GM18858 (cell line): ENCODE results near the gene OLFM2.
"Not testable (repeated sequence)": the region's sequence is repeated elsewhere in the genome, so short reads cannot be mapped to it uniquely, and the experiment has no call there.

Source experiments
- ATAC-seq: cut with Tn5 transposase; IDR thresholded peaks from one replicate; pipeline ENCODE4 v1.9.1; 2021; ENCODE audit not compliant: unreplicated experiment

OLFM2 gene

DNA sequence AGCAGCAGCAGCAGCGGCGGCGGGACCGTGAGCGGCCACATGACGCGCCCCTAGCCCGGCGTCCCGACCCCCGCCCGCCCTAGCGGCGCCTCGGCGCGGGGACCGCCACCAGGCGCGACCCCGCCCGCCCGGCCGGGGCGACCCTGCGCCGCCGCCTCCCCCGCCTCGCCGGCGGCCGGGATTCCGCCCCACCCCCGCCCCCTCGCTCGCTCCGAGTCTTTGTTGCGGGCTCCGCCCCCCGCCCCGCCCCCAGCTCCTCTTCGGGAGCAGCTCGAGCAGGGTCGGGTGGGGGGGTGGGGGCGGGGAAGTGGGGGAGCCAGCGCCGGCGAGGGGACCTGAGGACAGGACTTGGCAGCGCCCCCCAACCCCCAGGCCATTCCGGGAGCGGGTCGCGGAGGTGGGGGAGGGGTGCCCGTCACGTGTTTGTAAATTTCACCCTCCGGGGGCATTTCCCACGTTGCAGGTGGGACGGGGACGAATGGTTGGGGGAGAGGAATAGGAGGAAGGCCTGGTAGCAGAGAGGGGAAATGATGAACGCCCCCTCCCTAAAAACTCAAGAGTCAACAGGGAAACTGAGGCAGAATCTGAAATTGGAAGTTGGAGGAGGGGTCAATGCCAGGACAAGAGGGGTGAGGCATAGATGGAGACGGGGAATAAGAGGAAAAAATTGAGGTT, at the start of gene OLFM2:
OLFM2 (minus strand) TSS at position 190 of the 675 bp plus-strand sequence; CDS start at position 41, 149 bp downstream.
- no peak for ATAC-seq

DNA sequence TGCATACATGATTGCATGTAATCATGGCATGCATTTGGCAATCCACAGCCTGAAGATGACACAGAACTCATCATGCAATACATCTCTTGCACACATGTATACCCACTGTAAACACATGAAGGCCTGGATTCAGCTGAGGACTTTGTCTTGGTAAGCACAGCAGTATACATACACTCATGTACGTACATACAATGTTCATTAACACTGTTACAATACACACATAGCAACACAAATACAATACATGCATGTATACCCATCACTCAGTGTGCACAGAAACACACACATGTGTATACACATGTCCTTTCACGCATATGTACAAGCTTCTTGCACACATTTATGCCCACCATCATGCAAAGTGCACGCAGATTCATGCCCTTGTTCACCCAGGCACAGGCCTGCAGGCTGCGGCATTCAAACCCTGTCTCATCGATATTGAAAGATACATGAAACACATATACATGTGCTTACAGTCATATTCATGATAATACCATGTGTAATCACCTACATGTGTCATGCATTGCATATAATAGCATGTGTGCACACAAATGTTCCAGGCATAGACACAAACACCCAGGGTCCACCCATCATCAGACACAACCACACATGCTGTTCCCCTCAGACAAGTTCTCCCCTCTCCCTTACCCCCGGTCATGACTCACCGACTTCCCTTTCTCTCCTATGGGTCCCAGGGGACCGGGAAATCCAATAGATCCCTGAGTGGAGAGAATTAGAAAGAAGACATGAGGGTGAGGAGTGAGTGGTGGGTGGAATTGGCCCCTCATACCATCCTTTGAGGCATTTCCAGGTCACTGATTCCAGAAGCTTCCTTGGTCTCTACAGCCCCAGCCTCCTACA, 45.3 kb upstream of the OLFM2 start:
- no peak for ATAC-seq

DNA sequence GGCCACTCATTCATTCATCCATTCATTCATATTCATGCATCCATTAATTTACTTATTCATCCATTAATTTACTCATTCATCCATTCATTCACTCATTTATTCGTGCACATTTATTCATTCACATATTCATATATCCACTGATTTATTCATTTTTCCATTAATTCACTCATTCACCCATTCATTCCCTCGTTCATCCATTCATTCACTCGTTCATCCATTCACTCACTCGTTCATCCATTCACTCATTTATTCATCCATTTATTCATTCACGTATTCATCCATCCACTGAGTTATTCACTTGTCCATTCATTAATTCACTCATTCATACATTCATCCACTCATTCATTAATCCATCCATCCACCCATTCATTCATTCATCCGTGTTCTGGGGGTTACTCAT, 35.8 kb upstream of the OLFM2 start:
- no peak for ATAC-seq

DNA sequence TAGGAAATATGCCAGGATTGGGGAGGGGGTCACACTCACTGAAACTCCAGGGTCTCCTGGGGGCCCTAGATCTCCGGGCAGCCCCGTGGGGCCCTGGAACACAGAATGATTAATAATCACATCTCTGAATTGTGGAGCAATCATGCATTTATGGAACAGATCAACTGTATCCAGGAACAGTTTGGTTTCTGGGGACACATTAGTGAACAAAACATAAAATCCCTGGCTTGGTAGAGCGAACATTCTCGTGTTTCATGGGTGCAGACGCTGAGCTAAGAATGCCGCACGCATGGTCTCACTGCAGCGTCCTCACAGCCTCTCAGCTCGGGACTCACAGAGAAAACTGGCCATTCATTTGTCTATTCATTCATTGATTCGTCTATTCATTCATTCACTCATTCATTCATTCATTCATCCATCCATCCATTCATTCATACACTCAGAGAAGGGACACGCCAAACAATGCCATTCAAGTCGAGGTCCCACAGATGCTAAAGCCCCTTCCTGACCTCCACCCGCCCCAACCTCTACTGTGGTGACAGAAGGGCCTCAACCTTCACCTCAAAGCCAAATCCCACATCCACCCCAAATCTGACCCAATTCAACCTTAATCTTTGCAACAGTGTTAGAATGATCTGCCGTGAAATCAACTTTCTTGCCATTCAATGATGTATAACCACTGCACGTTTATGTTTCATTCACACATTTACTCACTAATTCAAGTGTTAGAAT, 35.0 kb upstream of the OLFM2 start:
- no peak for ATAC-seq

DNA sequence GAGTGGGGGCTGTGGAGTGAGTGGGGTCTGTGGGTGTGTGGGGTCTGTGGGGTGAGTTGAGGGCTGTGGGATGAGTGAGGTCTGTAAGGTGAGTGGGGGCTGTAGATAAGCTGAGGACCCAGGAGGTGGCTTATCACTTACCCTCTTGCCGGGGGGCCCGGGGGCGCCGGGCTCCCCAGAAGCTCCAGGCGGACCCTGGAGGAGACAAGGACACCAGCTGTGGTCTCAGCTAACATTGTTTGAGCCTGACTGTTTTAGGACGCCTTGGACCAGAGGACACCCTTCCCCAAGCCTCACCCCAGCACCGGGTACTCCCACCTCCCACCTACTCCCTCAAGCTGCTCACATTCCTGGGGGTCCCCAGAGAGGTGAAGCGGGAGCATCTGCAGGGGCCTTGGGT, 34.2 kb upstream of the OLFM2 start:
- ATAC-seq = no peak

DNA sequence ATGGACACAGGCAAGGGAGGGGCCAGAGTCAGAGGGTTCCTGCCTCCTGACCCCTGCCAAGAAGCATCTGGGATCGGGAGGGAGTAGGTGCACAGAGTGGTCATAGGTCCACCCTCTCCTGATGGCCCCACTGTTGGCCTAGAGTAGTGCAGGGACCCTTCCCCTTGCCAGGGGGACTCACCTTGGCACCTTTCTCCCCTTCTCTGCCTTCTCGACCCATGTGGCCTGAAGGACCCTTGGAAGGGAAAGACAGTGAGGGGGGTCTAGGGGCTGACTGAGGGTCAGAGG, 33.3 kb upstream of the OLFM2 start:
- no peak for ATAC-seq

DNA sequence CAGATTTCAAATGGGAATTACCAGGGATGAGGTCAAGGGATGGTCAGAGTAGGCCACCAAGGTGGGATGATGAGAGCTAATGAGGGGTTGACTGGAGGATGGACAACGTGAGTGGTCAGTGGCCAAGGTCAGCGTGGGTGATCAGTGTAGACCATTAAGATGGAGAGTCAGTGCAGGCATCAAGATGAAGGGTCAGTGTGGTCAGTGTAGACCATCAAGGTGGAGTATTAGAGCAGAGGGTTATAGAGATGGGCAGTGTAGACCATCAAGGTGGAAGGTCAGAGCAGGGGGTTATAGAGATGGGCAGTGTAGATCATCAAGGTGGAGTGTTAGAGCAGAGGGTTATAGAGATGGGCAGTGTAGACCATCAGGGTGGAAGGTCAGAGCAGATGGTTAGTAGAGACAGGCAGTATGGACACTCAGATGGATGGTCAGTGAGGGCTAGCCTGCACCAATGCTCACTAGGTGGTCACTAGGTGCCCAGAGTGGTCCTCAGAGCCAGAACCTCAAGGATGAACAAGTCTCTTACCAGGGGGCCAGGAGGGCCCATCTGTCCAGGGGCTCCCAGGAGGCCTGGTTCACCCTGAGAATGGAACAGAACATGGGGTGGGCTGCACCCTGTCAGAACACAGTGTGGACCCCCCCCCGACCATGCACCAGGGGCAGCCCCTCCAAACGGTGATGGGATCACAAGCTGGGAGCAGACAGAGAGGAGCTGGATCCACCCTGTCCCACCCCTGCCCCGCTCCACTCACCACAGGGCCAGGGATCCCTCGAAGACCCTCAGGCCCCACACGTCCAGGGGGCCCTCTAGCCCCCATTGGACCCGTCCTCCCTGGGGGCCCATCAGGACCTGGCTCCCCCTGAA, 32.7 kb upstream of the OLFM2 start:
- ATAC-seq = no peak

DNA sequence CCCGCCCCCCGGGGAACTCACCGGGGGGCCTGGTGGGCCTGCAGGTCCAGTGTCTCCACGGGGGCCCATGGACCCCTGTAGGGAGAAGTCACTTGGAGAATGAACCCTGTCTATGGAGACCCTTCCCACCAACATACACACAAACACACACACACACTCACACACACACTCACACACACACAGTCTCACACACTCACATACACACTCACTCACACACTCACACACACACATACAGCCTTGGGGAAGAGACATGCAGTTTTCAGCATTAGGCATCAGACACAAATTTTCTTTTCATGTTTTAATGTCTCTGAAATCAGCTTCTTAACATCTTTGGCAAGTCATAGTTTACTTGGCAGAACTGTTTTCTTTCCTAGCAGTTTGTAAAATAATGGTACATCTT, 31.0 kb upstream of the OLFM2 start:
- no peak for ATAC-seq

DNA sequence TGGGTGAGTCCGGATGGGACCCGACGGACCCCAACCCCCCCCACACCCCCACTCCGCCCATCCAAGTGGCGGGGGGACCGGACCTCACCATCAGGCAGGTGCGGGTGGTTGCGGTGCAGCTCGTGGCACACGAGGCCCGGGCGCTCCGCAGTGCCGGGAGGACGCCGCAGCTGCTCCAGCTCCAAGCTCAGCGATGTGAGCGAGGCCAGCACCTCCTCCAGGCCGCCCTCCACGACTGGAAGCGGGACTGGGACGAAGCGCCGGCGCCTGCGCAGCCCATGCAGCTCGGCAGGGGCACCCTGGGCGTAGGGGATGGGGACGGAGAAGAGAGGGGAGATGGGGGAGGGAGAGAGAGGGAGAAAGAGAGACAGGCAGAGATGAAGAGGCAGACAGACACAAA, 30.1 kb upstream of the OLFM2 start:
- no peak for ATAC-seq

DNA sequence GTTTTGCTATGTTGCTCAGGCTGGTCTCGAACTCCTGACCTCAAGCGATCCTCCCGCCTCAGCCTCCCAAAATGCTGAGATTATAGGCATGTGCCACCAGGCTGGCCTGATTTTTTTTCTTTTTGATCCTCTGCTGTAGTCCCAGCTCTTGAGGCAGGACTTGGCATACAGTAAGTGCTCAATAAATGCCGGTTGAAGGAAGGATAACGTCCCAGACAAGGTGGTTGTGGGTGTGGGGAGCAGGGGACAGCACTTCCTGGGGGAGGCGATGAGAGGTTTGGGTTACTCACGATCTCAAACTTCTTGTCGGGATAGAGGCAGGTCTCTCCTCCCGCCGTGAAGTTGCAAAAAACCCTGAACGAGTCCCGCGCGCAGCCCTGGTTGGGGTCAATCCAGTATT, 29.7 kb upstream of the OLFM2 start:
- no peak for ATAC-seq

DNA sequence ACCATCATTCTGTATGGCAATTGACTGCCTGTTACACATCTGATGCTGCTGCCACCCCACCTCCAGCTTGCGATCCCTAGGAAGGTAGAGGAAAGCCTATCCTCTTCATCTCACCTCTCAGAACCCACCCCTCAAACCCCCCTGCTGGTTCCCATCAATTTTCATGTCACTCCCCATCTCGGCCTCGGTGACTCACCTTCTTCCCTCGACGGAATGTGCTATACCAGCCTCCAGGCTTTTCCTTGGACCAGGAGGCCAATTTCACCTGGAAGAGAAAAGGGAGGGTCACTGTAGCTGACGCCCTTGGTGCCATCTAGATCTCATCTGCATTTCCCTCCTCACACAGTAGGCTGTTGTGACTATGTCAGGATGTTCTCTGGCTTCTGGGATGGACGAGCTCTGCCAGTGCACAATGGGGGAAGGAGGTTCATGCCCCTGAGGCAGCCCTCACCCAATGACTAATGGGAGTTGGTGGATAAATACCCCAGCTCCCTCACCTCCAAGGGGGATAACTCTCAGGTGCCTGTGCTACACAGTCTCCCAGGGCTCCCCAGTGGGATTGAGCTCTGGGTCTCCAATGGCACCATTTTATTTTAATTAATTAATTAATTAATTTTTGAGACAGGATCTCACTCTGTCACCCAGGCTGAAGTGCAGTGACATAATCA, 26.4 kb upstream of the OLFM2 start:
- ATAC-seq = no peak

DNA sequence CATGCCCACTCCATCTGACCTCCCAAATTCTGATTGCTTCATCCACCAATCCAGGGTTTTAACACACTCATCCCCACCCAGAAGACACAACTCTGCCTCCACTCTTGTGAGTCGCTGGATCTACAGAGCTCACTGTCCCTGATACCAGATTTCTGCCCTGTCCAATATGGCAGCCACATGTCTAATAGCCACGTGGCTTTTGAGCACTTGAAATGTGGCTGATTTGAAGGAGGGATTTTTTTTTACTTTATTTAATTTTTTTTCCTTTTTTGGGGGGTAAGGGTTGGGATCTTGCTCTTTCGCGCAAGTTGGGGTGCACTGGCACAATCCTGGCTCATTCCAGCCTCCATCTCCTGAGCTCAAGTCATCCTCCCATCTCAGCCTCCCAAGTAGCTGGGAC, 24.8 kb upstream of the OLFM2 start:
- no peak for ATAC-seq

DNA sequence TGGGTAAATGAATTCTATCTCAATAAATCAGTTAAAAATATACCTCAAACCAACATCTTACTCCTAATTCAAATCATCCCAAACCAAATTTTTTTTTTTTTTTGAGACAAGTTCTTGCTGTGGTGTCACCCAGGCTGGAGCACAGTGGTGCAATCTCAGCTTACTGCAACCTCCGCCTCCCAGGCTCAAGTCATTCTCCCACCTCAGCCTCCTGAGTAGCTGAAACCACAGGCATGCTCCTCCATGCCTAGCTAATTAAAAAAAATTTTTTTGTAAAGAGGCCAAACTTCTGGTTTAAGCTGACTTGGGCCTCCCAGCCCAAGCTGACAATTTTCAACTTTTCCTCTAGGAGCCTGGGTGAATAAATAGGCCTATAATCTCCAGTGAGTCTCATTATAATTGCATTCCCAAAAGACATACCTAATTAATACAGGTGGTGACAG, 22.1 kb upstream of the OLFM2 start:
- ATAC-seq = no peak

DNA sequence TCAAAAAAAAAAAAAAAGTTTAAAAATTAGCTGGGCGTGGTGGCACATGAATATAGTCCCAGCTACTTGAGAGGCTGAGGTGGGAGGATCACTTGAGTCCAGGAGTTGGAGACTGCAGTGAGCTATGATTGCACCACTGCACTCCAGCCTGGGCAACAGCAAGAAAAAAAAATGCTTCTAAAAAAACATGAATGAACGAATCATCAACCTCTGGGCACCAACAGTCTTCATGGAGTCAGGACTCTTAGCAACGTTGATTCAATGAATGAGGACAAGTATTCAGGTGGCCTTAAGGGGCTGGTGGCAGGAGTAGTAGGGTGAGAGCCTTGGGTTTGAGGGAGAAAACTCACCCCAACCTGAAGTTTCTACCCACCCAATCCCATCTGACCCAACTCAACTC, 20.6 kb upstream of the OLFM2 start:
- no peak for ATAC-seq

DNA sequence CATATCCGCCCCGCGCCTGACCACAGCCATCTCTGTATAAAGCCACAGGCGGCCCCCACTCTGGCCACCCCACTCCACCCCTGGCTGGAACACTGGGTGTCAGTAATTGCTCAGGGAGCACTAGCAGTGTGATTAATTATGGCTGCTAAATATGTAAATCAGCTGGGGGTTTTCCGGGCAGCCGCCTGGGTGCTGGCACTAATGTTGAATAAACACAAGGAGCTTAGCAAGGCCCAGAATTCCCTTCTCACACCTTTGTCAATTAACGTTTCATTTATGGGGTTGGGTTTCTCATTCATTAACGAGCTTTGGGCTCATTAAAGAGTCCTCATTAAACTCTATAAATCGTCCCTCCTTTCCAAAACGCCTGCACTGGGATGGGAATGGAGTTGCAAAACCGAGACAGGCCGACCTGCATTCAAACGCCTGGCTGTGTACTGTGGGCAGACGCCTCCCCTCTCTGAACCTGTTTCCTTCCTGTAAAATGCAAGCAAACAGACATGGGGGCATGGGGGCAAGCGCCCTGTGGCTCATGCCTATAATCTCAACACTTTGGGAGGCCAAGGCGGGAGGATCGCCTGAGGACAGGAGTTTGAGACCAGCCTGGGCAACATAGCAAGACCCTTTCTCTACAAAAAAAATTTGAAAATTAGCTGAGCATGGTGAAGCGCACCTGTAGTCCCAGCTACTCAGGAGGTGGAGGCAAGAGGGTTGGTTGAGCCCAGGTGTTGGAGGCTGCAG, 17.7 kb upstream of the OLFM2 start:
- no peak for ATAC-seq

DNA sequence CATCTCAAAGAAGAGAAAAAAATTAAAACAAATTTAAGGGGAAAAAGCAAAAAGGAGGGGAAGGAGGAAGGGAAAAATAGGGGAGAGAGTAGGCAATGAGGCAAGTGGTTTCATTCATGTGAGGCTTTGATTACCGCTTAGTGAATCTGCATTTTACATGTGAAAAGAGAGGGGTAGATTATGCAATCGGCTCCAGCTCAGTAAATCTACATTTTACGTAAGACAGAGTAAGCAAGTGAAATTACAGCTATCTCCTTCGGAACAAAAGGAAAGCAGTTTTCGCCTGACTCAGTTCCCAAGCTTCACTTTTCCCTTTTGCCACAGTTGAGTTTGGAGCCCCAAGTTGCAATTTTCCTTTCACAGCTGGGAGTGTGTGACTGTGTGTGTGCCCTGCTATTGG, 16.0 kb upstream of the OLFM2 start:
- ATAC-seq = no peak

DNA sequence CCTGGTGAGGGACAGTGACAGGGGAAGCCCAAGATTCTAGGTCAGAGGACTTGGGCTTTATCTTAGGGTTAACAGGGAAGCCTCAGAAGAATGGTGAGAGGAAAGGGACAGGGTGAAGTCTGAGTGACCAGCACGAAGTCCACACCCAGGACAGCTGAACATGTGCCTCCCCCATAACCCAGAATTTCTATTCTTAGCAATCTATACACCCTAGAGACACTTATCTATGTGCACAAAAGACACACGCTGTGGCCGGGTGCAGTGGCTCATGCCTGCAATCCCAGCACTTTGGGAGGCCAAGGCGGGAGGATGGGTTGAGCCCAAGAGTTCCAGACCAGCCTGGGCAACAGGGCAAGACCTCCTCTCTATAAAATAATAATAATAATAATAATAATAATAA, 11.1 kb upstream of the OLFM2 start:
- no peak for ATAC-seq

DNA sequence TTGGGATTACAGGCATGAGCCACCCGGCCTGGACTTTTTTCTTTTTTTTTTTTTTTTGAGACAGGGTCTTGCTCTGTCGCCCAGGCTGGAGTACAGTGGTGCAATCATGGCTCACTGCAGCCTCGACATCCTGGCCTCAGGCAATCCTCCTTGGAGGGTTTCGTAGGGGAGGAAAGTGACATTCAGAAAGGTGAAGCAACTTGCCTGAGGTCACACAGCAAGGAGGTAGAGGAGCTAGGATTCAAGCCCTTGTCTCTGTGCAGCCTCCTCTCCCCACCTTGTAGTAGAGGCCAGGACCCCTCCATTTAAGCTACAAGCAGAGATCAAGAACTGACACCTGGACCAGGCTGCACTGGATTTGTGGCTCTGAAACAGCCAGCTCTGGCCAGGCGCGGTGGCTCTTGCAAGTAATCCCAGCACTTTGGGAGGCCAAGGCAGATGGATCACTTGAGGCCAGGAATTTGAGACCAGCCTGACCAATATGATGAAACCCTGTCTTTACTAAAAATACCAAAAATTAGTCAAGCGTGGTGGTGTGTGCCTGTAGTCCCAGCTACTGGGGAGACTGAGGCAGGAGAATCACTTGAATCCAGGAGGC, 10.3 kb upstream of the OLFM2 start:
- ATAC-seq = not testable (repeated sequence)

DNA sequence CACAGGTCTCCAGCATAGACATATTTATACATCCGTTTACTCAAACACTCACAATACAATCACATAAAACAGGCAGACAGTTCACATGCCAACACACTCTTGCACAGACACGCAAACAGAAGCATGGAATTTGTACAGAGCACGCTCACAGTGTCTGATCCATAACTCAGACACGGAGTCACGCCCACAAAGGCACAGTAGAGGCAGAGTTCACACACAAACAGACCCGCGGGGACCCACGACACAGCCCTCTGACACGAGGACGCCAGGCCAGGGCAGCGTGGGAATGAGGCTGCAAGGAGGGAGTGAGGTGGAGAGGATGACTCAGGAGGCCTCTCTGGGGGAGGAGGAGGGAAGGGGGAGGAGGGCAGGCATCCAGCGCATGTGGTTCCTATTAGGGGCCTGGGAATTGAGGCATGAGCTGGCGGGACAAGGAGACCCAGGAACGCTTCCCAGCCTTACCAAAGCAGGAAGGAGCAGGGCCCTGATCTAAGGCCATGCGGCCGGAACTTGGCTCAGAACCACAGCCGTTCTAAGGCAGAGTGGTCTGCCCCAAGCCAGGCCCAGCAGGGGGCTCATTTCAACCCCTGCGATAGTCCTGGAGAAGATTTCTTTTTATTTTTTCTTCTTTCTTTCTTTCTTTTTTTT, 9.1 kb upstream of the OLFM2 start:
- ATAC-seq = no peak
